ENCODE measurements around the gene ACAD11.

DNA sequence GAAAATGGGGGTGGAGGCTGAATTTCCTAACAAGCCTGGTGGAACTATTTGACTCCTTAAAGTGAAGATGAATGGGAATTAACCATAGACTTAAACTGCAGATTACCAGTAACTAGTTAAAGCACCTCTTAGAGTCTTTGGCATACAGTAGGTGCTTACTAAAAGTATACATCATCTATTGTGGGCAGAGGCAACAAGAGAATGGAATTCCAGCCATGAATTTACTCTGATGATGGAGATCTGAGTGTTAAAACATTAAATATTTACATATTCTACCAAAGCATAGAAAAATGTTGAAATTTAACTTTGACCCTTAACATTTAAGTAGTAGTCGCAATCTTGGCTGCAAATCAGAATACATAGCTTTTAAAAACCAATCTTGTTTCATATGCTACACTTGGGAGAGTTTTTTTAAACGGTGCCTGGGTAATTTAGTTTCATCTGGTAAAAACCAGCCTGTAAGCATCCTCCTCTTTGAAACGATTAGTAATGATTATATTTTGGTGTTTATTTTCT lies 5.7 kb upstream of the ACAD11 start:
- TF ChIP-seq POLR2A (IDR thresholded peaks at IDR 0.05; ENCODE audit: low read length) (no peak), GATA1 (IDR thresholded peaks at IDR 0.05; ENCODE audit: low read depth, low read length) (no peak)
